GM21529 (cell line): Measurements from ENCODE around the gene FBLN2.
"Not testable (repeated sequence)": the region's sequence is repeated elsewhere in the genome, so short reads cannot be mapped to it uniquely, and the experiment has no call there.

ENCODE experiments used
- ATAC-seq: cut with Tn5 transposase; IDR thresholded peaks from one replicate; pipeline ENCODE4 v1.9.1; 2021; ENCODE audit not compliant: unreplicated experiment

FBLN2 gene

GRCh38 chr3:13548696-13549622 lies at the start of gene FBLN2:
Gene FBLN2, plus strand, starts transcription at chr3:13549125. Its CDS starts 21,231 bp downstream, at chr3:13570356.
- ATAC-seq = no peak

GRCh38 chr3:13499246-13499645 lies 49.7 kb upstream of the FBLN2 start:
- ATAC-seq = not testable (repeated sequence)

GRCh38 chr3:13500133-13500885 lies 48.6 kb upstream of the FBLN2 start:
- no peak for ATAC-seq

GRCh38 chr3:13501056-13501455 lies 47.9 kb upstream of the FBLN2 start:
- ATAC-seq = no peak

GRCh38 chr3:13501521-13501920 lies 47.4 kb upstream of the FBLN2 start:
- ATAC-seq = no peak

GRCh38 chr3:13501958-13502790 lies 46.8 kb upstream of the FBLN2 start:
- no peak for ATAC-seq

- ATAC-seq = no peak
Measured at GRCh38 chr3:13502791-13503060, 46.2 kb upstream of the FBLN2 start.

- no peak for ATAC-seq
Measured at GRCh38 chr3:13504161-13504831, 44.6 kb upstream of the FBLN2 start.

GRCh38 chr3:13505147-13506130 lies 43.5 kb upstream of the FBLN2 start:
- ATAC-seq = no peak

- ATAC-seq = no peak
Measured at GRCh38 chr3:13506239-13506638, 42.7 kb upstream of the FBLN2 start.

- ATAC-seq = no peak
Measured at GRCh38 chr3:13506680-13507079, 42.2 kb upstream of the FBLN2 start.

GRCh38 chr3:13507247-13507569 lies 41.7 kb upstream of the FBLN2 start:
- no peak for ATAC-seq

- no peak for ATAC-seq
Measured at GRCh38 chr3:13507570-13508339, 41.2 kb upstream of the FBLN2 start.

- no peak for ATAC-seq
Measured at GRCh38 chr3:13508496-13508895, 40.4 kb upstream of the FBLN2 start.

GRCh38 chr3:13509059-13509815 lies 39.7 kb upstream of the FBLN2 start:
- no peak for ATAC-seq

- ATAC-seq = no peak
Measured at GRCh38 chr3:13509816-13510192, 39.1 kb upstream of the FBLN2 start.

GRCh38 chr3:13512451-13512850 lies 36.5 kb upstream of the FBLN2 start:
- ATAC-seq = no peak
